PFSK-1 (cell line): ENCODE measurements around the gene SLC27A4.

Experiments
- FOXP2 ChIP-seq: optimal IDR thresholded peaks from 2 replicates; pipeline ENCODE3; 2011; ENCODE audit warnings: borderline replicate concordance, control low read depth, inconsistent platforms; ENCODE audit not compliant: insufficient read depth; ENCODE audit errors: extremely low read length, extremely low read depth
- POLR2AphosphoS5 ChIP-seq: IDR thresholded peaks from 2 replicates; pipeline ENCODE4 v1.6.1; 2012; ENCODE audit warnings: low read depth, mild to moderate bottlenecking, control low read depth, low read length, moderate library complexity
- SIN3A ChIP-seq: IDR thresholded peaks from 2 replicates; pipeline ENCODE4 v1.6.1; 2012; ENCODE audit warnings: mild to moderate bottlenecking, low read length, moderate library complexity, borderline replicate concordance; ENCODE audit not compliant: insufficient read depth

DNA sequence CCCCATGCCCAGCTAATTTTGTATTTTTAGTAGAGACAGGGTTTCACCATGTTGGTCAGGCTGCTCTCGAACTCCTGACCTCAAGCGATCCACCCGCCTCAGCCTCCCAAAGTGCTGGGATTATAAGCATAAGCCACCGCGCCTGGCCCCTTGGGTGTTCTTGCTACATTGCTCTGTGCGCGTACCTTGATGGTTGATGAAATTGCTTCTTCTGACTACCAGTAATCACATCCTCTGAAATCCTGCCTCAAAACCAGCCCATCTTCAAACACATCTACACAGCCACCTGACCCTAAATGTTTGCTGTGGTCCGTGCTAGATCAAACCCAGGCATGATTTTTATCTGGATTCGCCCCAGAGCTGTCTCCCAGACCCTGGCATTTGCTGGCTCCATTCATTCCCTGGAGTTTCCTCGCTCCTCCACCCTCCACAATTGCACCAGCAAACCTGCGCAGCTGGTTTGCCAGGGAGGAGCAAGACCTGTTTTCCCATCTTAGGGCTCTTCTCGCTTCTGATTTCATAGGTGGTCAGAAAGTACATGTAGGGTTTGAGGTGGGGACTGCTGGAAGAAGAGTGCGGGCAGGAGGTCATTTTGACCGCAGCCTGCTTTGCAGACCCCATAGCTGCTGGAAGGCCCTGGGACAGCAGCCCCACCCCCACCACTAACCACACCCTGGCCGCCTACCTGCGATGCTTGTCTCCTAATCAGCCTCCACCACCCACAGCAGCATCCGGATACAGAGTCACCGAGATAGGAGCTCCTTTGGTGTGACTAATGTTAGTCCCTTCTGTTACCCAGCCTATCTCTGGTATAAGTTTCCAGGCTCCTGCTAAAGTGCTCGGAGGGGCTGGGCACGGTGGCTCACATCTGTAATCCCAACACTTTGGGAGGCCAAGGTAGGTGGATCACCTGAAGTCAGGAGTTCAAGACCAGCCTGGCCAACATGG lies 41.5 kb upstream of the SLC27A4 start:
- no peak for TF ChIP-seq POLR2AphosphoS5
- no peak for TF ChIP-seq SIN3A
- no peak for TF ChIP-seq FOXP2
